Colonic mucosa (tissue), 4 donors: ENCODE measurements around the gene CYP3A5. TPM values are rescaled to one million over a fixed set of nuclear protein-coding genes. Genes with fewer than 3 reads are reported as not detected.

Experiments used
- DNase-seq: peaks from one replicate; pipeline ENCODE4 v3.0.0-alpha.2; 2020
- H3K27ac ChIP-seq: fragments of 200-600 bp; one replicate; pipeline ENCODE4 v1.8.0; 2021
- H3K27me3 ChIP-seq: fragments of 200-600 bp; one replicate; pipeline ENCODE4 v1.8.0; 2021
- H3K36me3 ChIP-seq: fragments of 200-600 bp; one replicate; pipeline ENCODE4 v1.8.0; 2021
- H3K4me1 ChIP-seq: fragments of 200-600 bp; one replicate; pipeline ENCODE4 v1.8.0; 2021; ENCODE audit warnings: mild to moderate bottlenecking
- H3K4me3 ChIP-seq: fragments of 200-600 bp; one replicate; pipeline ENCODE4 v1.8.0; 2021
- H3K9ac ChIP-seq, 2 donors: one replicate each; pipeline ENCODE4 v1.7.0; 2013; ENCODE audit warnings: control low read depth in 2 of 2, low read depth in 2 of 2, low read length in 2 of 2
- H3K9me3 ChIP-seq: fragments of 200-600 bp; one replicate; pipeline ENCODE4 v1.8.0; 2021
- intact Hi-C: fragments of 100-400 bp; cut with DNase I; formaldehyde crosslinking; loops from one replicate; pipeline ENCODE4 v1.14.1; 2022
- total RNA-seq, 2 donors: library from RNA; stranded (reverse); fragmentation: NEBNext Ultra II Directional in 1 of 2; extraction: Animal tissue kit (Norgen Biotek cat#: 25700) in 1 of 2; gene quantifications; one replicate each; pipeline ENCODE4 v1.2.1, GENCODE V29; 2021
- TF ChIP-seq, protein P1 (sequence below): fragments of 200-600 bp; IDR thresholded peaks from one replicate; pipeline ENCODE4 v1.8.0; 2022; ENCODE audit warnings: antibody characterized with exemption, mild to moderate bottlenecking
- donor health status: healthy.
- donor health status: DM: no; HTN: no; CAD: no.
- donor health status: DM: no; HTN: no; CAD: no.

Gene CYP3A5
- total RNA-seq, 2 donors from 2014 or later: 52.6 to 112 TPM

DNA sequence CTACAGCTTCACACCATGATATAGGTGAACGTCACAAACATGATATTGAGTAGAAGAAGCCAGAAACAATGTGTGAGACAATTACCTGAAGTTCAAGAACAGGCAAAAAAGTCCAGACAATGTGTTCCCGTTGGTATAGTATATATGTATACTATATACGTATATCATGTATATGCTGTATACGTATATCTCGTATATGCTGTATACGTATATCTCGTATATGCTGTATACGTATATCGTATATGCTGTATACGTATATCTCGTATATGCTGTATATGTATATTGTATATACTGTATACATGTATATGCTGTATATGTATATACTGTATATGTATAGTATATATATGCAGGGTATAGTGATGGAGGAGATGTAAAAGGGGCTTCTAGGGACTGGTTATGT is 52.3 kb downstream of the CYP3A5 start:
- Histone ChIP-seq H3K36me3 (peaks cover 24% of the 10 kb centered on the region), H3K9ac (no peak overlapping the region), H3K4me3 (no peak overlapping the region), H3K27me3 (no peaks in the 10 kb centered on the region), H3K4me1 (no peaks in the 10 kb centered on the region), H3K27ac (no peak overlapping the region), H3K9me3 (no peaks in the 10 kb centered on the region)
- no peak for DNase-seq
- TF ChIP-seq, protein P1, sequence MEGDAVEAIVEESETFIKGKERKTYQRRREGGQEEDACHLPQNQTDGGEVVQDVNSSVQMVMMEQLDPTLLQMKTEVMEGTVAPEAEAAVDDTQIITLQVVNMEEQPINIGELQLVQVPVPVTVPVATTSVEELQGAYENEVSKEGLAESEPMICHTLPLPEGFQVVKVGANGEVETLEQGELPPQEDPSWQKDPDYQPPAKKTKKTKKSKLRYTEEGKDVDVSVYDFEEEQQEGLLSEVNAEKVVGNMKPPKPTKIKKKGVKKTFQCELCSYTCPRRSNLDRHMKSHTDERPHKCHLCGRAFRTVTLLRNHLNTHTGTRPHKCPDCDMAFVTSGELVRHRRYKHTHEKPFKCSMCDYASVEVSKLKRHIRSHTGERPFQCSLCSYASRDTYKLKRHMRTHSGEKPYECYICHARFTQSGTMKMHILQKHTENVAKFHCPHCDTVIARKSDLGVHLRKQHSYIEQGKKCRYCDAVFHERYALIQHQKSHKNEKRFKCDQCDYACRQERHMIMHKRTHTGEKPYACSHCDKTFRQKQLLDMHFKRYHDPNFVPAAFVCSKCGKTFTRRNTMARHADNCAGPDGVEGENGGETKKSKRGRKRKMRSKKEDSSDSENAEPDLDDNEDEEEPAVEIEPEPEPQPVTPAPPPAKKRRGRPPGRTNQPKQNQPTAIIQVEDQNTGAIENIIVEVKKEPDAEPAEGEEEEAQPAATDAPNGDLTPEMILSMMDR: no peak
- intact Hi-C loops: no loop called here

DNA sequence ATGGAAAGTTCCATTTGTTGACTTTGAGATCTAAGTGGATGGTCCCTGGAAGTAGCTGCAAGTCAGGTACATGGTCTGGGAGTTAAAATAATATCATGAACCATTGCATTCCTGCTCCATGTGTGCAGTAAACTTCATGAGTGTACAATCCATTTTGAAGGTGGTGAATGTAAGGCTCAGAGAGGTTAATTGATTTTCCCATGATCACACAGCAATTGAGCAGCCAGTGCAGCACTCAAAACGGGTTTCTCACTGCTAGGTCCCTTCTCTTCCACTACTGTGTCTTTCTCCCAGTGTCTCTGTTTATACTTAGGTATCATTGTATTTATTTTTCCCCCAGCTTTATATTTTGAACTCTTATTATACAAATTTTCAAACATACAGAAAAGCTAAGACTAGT is 53.1 kb downstream of the CYP3A5 start:
- intact Hi-C loops: no loop called here
- H3K36me3 ChIP-seq: peaks cover 24% of the 10 kb centered on the region

DNA sequence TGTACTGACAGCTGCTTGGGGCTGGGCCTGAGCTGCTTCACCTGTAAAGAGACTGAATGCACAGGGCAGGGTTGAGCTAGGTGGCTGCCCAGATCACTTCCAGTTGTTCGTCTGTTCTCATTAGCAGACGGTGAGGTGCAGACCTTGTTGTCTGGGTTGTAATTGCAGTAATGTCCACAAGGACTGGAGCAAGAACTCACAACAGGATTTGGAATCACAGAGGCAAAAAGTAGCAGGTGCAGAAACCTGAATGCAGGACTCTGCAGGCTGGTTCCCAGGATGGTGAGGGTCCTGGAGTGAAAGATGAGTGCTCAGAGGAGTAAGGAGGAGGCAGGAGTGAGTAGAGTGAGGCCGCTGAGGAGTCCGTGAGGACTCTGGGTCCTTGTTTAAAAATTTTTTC is 53.8 kb downstream of the CYP3A5 start:
- no peaks in the 10 kb centered on the region for H3K9me3 ChIP-seq
- DNase-seq: no peak
- H3K9ac ChIP-seq: no peak overlapping the region
- H3K4me1 ChIP-seq: no peaks in the 10 kb centered on the region
- no peak overlapping the region for H3K4me3 ChIP-seq
- no peak overlapping the region for H3K27ac ChIP-seq
- TF ChIP-seq, protein P1: no peak
- no peaks in the 10 kb centered on the region for H3K27me3 ChIP-seq
- peaks cover 24% of the 10 kb centered on the region for H3K36me3 ChIP-seq
- intact Hi-C loops: no loop called here

More for the DNA sequence above, 53.1 kb downstream of the CYP3A5 start:
- no peak overlapping the region for H3K9ac ChIP-seq
- no peaks in the 10 kb centered on the region for H3K27me3 ChIP-seq
- no peak overlapping the region for H3K27ac ChIP-seq
- no peak for DNase-seq
- no peaks in the 10 kb centered on the region for H3K9me3 ChIP-seq
- no peaks in the 10 kb centered on the region for H3K4me1 ChIP-seq
- no peak overlapping the region for H3K4me3 ChIP-seq
- TF ChIP-seq, protein P1: no peak

DNA sequence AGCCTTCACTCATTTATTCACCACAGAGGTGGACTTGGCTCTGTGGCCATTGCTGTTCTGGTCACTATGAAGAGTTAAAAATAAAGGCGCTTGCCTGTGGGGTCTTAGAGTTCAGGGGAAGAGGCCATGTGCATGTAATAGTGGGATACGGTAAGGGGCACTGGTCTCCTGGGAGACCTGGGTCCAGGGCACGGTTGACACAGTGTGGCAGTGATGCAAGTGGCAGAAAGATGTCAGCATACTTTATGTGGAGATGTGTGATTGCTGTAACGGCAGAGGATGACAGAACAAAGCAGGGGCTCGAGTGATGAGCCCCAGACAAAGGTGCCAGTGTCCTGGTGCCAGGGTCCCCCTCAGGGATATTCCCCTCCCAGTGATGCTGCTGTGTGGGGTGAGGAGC is 54.5 kb downstream of the CYP3A5 start:
- H3K27ac ChIP-seq: no peak overlapping the region
- intact Hi-C loops: no loop called here
- H3K4me1 ChIP-seq: no peaks in the 10 kb centered on the region
- TF ChIP-seq, protein P1: no peak
- H3K9ac ChIP-seq: no peak overlapping the region
- DNase-seq: no peak
- H3K36me3 ChIP-seq: peaks cover 19% of the 10 kb centered on the region
- H3K4me3 ChIP-seq: no peak overlapping the region
- H3K27me3 ChIP-seq: no peaks in the 10 kb centered on the region
- no peaks in the 10 kb centered on the region for H3K9me3 ChIP-seq

DNA sequence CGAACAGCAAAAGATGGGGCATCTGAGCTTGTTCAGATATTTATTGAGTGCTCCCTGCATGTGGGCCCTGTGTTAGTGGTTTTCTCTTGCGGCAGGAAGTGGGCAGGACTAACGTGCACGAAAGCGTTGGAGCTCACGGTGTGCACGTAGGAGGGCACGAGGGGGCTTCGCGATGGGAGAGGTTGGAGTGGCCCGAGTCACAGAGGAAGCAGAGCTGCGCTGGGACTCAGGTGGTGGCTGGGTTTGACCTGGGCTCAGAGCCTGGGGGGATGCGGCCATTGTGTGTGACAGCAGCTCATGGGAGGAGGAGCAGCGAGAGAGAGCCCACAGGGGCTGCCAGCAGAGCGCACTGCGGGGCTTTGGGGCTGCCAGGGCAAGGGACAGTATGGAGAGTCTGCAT is 55.3 kb downstream of the CYP3A5 start:
- Histone ChIP-seq H3K4me1 (no peaks in the 10 kb centered on the region), H3K9ac (no peak overlapping the region), H3K4me3 (no peak overlapping the region), H3K27me3 (no peaks in the 10 kb centered on the region), H3K9me3 (no peaks in the 10 kb centered on the region), H3K36me3 (peaks cover 13% of the 10 kb centered on the region), H3K27ac (no peak overlapping the region)
- DNase-seq: no peak
- intact Hi-C loops: no loop called here
- TF ChIP-seq, protein P1: no peak
